Anterior cingulate cortex (tissue), 58 donors: ENCODE results near the gene RNU2-1.
"Not testable (repeated sequence)": the region's sequence is repeated elsewhere in the genome, so short reads cannot be mapped to it uniquely, and the experiment has no call there.

Experiments
- DNase-seq, 58 donors: peaks; one replicate each; lab custom pipeline; 2025; lab: John Stamatoyannopoulos, UW

RNU2-1 gene

GRCh38 chr17:43233877-43234276 lies at the start of gene RNU2-1:
RNU2-1 (minus strand) TSS chr17:43233977.
- not testable (repeated sequence) for DNase-seq

- not testable (repeated sequence) for DNase-seq
Observed at GRCh38 chr17:43272914-43273313, 39.1 kb upstream of the RNU2-1 start.

DNA sequence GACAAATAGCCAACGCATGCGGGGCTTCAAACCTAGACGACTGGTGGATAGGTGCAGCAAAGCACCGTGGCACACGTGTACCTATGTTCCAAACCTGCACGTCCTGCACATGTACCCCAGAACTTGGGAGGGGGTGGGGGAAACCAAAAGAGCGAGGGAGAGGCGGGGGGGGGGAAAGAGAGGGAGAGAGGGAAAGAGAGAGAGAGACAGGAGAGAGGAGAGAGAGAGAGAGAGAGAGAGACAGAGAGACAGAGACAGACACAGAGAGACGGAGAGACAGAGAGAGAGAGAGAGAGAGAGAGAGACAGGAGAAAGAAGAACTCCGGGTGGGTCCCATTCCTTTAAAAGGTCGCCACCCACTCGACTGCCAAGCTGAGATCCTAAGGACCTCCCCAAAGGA lies 38.7 kb upstream of the RNU2-1 start:
- not testable (repeated sequence) for DNase-seq

DNA sequence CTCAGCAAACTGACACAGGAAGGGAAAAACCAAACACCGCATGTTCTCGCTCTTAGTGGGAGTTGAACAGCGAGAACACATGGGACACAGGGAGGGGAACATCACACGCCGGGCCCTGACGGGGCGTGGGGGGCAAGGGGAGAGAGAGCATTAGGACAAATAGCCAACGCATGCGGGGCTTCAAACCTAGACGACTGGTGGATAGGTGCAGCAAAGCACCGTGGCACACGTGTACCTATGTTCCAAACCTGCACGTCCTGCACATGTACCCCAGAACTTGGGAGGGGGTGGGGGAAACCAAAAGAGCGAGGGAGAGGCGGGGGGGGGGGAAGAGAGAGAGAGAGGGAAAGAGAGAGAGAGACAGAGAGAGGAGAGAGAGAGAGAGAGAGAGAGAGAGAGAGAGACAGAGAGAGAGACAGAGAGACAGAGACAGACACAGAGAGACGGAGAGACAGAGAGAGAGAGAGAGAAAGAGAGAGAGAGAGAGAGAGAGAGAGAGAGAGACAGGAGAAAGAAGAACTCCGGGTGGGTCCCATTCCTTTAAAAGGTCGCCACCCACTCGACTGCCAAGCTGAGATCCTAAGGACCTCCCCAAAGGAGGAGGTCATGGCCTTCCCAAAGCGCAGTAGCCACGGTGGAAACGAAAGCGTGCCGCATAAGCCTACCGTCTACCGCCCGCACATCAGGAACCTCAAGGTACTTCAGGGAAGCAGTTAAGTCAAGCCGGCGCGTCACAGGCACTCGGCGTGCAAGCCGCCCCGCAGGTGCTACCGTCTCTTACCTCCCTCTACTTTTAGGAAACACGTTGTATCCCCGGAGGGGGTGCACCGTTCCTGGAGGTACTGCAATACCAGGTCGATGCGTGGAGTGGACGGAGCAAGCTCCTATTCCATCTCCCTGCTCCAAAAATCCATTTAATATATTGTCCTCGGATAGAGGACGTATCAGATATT lies 37.1 kb upstream of the RNU2-1 start:
- DNase-seq: not testable (repeated sequence)

GRCh38 chr17:43246456-43246855 lies 12.7 kb upstream of the RNU2-1 start:
- not testable (repeated sequence) for DNase-seq

GRCh38 chr17:43240596-43241352 lies 7.0 kb upstream of the RNU2-1 start:
- DNase-seq: not testable (repeated sequence)

DNA sequence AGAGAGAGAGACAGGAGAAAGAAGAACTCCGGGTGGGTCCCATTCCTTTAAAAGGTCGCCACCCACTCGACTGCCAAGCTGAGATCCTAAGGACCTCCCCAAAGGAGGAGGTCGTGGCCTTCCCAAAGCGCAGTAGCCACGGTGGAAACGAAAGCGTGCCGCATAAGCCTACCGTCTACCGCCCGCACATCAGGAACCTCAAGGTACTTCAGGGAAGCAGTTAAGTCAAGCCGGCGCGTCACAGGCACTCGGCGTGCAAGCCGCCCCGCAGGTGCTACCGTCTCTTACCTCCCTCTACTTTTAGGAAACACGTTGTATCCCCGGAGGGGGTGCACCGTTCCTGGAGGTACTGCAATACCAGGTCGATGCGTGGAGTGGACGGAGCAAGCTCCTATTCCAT lies 5.8 kb upstream of the RNU2-1 start:
- not testable (repeated sequence) for DNase-seq

DNA sequence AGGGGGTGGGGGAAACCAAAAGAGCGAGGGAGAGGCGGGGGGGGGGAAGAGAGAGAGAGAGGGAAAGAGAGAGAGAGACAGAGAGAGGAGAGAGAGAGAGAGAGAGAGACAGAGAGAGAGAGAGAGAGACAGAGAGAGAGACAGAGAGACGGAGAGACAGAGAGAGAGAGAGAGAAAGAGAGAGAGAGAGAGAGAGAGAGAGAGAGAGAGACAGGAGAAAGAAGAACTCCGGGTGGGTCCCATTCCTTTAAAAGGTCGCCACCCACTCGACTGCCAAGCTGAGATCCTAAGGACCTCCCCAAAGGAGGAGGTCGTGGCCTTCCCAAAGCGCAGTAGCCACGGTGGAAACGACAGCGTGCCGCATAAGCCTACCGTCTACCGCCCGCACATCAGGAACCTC lies 514 bp downstream of the RNU2-1 start:
- not testable (repeated sequence) for DNase-seq

GRCh38 chr17:43232021-43232699 lies 1.6 kb downstream of the RNU2-1 start:
- not testable (repeated sequence) for DNase-seq

DNA sequence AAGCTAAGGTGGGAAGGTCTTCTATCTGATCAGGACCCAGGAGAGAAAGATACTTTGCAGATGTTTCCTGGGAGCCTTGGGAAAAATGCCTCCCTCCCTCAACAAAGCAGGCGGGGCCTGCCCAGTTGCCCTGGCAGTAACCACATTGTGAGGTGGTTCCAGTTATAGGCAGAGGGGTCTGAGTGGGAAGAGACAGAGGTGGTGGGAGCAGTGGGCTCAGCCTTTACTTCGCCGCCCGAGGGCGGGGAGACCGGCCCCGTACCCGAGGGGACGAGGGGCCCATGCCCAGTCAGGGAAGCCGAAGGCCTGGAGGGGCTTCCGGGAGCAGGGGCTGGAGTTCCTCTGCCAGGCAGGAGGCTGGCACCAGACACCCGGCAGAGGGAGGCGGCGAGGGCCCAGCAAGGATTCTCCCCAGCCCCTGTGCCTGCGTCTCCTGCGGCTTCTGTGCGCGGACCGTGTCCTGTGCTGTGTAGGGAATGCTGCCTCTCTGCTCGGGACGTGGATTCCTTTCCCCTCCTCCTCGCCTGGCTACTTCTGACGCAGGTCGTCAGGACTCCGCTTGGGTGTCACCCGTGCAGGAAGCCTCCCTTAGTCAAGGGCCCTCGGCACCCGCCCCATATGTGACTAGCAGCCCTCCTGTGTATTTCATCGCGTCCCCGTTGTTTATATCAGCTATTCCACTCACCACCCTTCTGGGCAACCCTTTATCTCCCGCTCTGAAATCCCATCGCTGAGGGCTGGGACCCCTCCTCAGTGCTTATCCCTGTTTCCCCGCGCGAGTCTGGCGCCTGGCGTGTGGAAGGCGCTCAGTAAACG lies 2.4 kb downstream of the RNU2-1 start:
- not testable (repeated sequence) for DNase-seq

- DNase-seq: not testable (repeated sequence)
Observed at GRCh38 chr17:43228020-43228782, 5.6 kb downstream of the RNU2-1 start, which contains the start of gene CCDC200. CCDC200 (minus strand) TSS chr17:43228623; CDS start chr17:43228554, 69 bp downstream.

GRCh38 chr17:43226393-43226792 lies 7.4 kb downstream of the RNU2-1 start:
- DNase-seq: no peak

DNA sequence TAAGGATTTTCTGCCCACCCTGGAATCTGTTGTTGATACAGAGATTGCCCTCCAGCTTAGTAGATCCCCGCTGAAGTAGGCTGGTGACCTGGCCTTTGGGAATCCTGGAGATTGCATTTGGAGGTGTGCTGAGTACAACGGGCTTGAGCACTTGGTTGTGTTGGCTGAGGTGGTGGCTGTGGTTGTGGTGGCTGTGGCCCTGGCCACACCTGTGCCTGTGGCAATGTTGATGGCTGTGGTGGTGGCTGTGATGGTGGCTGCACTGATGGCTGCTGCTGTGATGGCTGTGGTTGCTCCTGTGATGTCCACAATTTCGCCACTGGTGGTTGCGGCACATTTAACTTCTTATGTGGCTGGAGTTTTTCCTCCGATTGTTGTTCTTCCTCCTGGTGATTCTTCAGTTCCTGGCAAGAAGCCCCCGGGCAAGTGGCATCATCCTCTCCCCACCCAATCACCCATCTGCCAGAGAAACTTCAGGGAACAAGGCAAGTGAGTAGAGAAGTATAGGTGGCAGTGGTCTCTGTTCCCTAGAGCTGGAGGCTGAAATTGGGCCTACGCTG lies 9.6 kb downstream of the RNU2-1 start:
- DNase-seq: no peak

GRCh38 chr17:43220511-43221125 lies 13.2 kb downstream of the RNU2-1 start:
- no peak for DNase-seq

DNA sequence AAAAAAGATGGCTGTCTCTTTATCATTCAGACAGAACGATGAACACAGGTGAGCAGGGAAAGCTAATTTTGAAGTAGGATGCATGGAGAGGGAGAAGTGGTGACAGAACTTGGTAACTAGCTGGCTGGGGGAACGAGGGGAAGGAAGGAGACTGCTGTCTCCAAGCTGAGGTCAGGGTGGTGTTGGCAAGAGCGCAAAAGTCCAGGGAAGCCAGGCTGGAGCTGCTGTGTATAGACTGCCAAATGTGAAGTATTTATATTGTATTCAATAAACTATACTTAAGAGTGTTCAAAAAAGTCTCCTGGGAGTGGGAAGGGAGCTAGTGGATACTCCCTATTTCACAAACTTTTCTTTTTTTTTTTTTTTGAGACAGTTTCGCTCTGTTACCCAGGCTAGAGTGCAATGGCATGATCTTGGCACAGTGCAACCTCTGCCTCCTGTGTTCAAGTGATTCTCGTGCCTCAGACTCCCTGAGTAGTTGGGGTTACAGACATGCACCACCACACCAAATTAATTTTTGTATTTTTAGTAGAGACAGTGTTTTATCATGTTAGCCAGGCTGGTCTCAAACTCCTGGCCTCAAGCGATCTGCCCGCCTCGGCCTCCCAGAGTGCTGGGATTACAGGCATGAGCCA lies 13.9 kb downstream of the RNU2-1 start:
- DNase-seq: no peak

DNA sequence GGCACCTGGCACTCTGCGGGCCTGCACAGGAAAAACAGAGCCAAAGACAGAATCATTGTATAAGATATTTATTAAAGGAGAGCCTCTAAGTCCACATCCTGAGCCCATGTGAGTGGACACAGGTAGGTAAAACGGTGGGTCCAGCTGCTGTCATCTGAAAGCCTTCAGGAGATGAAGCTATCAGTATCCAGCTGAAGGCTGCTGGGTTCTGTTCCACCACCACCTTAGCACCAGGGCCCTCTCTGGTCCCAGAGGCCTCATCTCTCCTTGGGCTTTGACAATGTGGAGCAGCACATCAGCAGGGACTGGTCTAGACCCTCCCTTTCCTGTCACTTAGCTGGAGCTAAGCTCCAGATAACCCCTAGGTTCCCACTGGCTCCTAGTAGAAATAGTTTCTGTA lies 14.8 kb downstream of the RNU2-1 start:
- DNase-seq: no peak

- DNase-seq: no peak
Observed at GRCh38 chr17:43217614-43218087, 16.1 kb downstream of the RNU2-1 start.
